PC-9 (cell line): ENCODE data around the gene ATP11A.

Source experiments
- EZH2 ChIP-seq: fragments of 200-600 bp; sonication (generic); IDR thresholded peaks from 2 replicates; pipeline ENCODE4 v1.8.0; 2017; ENCODE audit warnings: antibody characterized with exemption, low read depth
- TF ChIP-seq, protein P1 (sequence below): fragments of 200-600 bp; sonication (generic); conservative IDR thresholded peaks from 2 replicates; pipeline ENCODE4 v1.6.1; 2017; ENCODE audit warnings: mixed run types, antibody characterized with exemption, mild to moderate bottlenecking, moderate library complexity

DNA sequence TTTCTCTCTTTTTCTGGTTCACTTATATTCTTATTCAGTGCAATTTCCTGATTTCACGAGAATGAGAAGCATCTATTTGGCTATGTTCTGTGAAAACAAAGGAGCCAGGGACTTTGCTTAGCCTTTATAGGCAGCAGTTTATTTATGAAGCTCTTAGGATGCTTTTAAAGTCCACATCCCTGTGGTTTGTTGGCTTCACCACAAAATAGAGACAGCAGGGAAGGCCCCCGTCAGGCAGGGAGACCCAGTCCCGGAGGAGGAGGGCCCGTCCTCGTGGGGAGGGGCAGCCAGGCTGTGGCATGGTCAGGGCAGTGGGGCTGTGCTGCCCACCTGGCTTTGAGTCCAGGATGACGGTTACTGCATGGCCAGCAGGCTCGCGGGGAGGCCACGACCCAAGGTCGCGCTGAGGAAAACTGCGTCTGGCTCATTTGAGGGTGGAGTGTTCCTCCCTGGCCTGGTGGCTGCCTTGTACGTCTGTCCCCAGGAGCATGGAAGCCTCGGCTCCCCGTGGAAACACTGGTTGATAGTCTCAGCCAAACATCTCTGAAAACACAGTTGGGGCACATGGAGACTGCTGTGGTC, 92.7 kb downstream of the ATP11A start:
- TF ChIP-seq, protein P1, sequence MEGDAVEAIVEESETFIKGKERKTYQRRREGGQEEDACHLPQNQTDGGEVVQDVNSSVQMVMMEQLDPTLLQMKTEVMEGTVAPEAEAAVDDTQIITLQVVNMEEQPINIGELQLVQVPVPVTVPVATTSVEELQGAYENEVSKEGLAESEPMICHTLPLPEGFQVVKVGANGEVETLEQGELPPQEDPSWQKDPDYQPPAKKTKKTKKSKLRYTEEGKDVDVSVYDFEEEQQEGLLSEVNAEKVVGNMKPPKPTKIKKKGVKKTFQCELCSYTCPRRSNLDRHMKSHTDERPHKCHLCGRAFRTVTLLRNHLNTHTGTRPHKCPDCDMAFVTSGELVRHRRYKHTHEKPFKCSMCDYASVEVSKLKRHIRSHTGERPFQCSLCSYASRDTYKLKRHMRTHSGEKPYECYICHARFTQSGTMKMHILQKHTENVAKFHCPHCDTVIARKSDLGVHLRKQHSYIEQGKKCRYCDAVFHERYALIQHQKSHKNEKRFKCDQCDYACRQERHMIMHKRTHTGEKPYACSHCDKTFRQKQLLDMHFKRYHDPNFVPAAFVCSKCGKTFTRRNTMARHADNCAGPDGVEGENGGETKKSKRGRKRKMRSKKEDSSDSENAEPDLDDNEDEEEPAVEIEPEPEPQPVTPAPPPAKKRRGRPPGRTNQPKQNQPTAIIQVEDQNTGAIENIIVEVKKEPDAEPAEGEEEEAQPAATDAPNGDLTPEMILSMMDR: no peak
- TF ChIP-seq EZH2: no peak
